GM23338 (cell line): ENCODE results near the gene HOXA3.

ENCODE experiments used
- CREB1 ChIP-seq: fragments of 250-450 bp; sonication (Bioruptor Pico); IDR thresholded peaks from 2 replicates; pipeline ENCODE4 v1.5.0; 2020; ENCODE audit warnings: low read depth, mild to moderate bottlenecking, moderate library complexity
- CTCF ChIP-seq, 2 experiments: fragments of 200-600 bp in 1 of 2; sonication (generic) in 1 of 2; conservative IDR thresholded peaks; 2 replicates each; pipeline versions ENCODE4 v1.5.1 to v1.6.1; 2016 to 2017; ENCODE audit warnings: antibody characterized with exemption in 2 of 2, low read depth in 2 of 2, mild to moderate bottlenecking in 2 of 2, moderate library complexity in 1 of 2
- EZH2 ChIP-seq: fragments of 200-600 bp; sonication (generic); IDR thresholded peaks from one replicate; pipeline ENCODE4 v1.8.0; 2017; ENCODE audit warnings: antibody characterized with exemption, mild to moderate bottlenecking, low read depth; ENCODE audit not compliant: unreplicated experiment
- EZH2phosphoT487 ChIP-seq: fragments of 200-600 bp; sonication (generic); IDR thresholded peaks from one replicate; pipeline ENCODE4 v1.8.1; 2018; ENCODE audit warnings: antibody characterized with exemption; ENCODE audit not compliant: unreplicated experiment
- JUNB ChIP-seq: IDR thresholded peaks from one replicate; pipeline ENCODE4 v1.6.1; 2016; ENCODE audit warnings: antibody characterized with exemption; ENCODE audit not compliant: unreplicated experiment
- NANOG ChIP-seq: IDR thresholded peaks from 2 replicates; pipeline ENCODE4 v1.6.1; 2016; ENCODE audit warnings: antibody characterized with exemption, borderline replicate concordance
- POLR2AphosphoS5 ChIP-seq: IDR thresholded peaks from 2 replicates; pipeline ENCODE4 v1.6.1; 2016; ENCODE audit warnings: antibody characterized with exemption, low read depth
- STAT1 ChIP-seq: IDR thresholded peaks from one replicate; pipeline ENCODE4 v1.6.1; 2016; ENCODE audit warnings: antibody characterized with exemption; ENCODE audit not compliant: unreplicated experiment
- ZNF114 ChIP-seq: fragments of 250-450 bp; sonication (Bioruptor Pico); IDR thresholded peaks from 2 replicates; pipeline ENCODE4 v1.5.0; 2020; ENCODE audit warnings: mild to moderate bottlenecking, moderate library complexity
- ZNF331 ChIP-seq: fragments of 250-450 bp; sonication (Bioruptor Pico); IDR thresholded peaks from 2 replicates; pipeline ENCODE4 v1.5.0; 2020; ENCODE audit warnings: low read depth, mild to moderate bottlenecking, moderate library complexity
- TF ChIP-seq, protein P1 (sequence below): IDR thresholded peaks from one replicate; pipeline ENCODE4 v1.6.1; 2018; ENCODE audit warnings: antibody characterized with exemption; ENCODE audit not compliant: unreplicated experiment

- no peak for TF ChIP-seq POLR2AphosphoS5
- TF ChIP-seq CTCF (conservative IDR thresholded peaks at IDR 0.05; ENCODE audit: low read depth in 2 of 2) = no peak
- peak; percentile 100 for TF ChIP-seq EZH2phosphoT487
- TF ChIP-seq ZNF331 (CRISPR knock-in tag) = no peak
- no peak for TF ChIP-seq JUNB
- peak; percentile 98 for TF ChIP-seq EZH2
- no peak for TF ChIP-seq ZNF114 (CRISPR knock-in tag)
- no peak for TF ChIP-seq STAT1
- TF ChIP-seq, protein P1, sequence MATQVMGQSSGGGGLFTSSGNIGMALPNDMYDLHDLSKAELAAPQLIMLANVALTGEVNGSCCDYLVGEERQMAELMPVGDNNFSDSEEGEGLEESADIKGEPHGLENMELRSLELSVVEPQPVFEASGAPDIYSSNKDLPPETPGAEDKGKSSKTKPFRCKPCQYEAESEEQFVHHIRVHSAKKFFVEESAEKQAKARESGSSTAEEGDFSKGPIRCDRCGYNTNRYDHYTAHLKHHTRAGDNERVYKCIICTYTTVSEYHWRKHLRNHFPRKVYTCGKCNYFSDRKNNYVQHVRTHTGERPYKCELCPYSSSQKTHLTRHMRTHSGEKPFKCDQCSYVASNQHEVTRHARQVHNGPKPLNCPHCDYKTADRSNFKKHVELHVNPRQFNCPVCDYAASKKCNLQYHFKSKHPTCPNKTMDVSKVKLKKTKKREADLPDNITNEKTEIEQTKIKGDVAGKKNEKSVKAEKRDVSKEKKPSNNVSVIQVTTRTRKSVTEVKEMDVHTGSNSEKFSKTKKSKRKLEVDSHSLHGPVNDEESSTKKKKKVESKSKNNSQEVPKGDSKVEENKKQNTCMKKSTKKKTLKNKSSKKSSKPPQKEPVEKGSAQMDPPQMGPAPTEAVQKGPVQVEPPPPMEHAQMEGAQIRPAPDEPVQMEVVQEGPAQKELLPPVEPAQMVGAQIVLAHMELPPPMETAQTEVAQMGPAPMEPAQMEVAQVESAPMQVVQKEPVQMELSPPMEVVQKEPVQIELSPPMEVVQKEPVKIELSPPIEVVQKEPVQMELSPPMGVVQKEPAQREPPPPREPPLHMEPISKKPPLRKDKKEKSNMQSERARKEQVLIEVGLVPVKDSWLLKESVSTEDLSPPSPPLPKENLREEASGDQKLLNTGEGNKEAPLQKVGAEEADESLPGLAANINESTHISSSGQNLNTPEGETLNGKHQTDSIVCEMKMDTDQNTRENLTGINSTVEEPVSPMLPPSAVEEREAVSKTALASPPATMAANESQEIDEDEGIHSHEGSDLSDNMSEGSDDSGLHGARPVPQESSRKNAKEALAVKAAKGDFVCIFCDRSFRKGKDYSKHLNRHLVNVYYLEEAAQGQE = no peak
- no peak for TF ChIP-seq CREB1 (CRISPR knock-in tag)
- TF ChIP-seq NANOG = no peak
These were observed 46.8 kb upstream of the HOXA3 start for GRCh38 chr7:27198871-27199801.
